ENCODE measurements around the gene SPRYD3.
A peak's percentile ranks its signal among the peaks of the same experiment; 100 is the strongest.

Gene SPRYD3

DNA sequence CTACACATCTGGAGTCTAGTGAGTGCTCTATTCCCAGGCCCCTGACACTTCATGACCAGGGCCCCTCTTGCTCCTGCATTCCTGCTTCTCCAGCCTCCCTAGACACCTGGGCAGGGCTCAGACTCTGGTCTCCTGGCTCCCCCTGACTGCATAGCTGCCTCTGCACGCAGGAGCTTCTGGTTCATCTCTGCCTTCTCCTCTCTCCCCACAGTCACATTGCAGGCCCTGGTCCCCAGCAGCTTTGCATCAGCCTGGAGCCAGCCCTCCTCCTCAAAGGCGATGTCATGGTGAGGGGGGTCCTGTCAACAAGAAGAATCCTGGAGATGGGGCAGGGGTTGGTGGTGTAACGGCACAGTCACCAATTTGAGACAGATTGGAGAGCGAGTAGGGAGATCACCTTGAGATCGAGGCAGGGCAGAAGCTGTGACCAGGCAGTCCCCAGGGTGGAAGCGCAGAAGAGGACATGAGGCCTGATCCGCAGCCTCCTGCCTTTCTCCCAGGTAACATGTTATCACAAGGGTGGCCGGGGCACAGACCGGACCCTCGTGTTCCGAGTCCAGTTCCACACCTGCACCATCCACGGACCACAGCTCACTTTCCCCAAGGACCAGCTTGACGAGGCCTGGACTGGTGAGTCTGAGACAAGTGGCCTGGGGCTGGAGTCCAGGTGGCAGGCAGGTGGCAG is 21.2 kb downstream of the SPRYD3 start:
- H3K23ac ChIP-seq (ENCODE audit: low read length in 2 of 2): no peak overlapping the region
- H2BK15ac ChIP-seq (ENCODE audit: low read depth, poor library complexity, severe bottlenecking): no peak overlapping the region
- peaks cover 65 to 84% of the 10 kb centered on the region in 2 experiments for H3K36me3 ChIP-seq (ENCODE audit: control insufficient read depth in 1 of 2, insufficient read depth in 2 of 2, low read depth in 1 of 2, low read length in 2 of 2)
- no peak overlapping the region for H2BK12ac ChIP-seq (ENCODE audit: low read length in 2 of 2)
- no peak overlapping the region for H2AFZ ChIP-seq (ENCODE audit: low read depth, low read length)
- peak overlapping the region; percentile 31 for H4K8ac ChIP-seq (ENCODE audit: low read length)
- no peaks in the 10 kb centered on the region for H3K27me3 ChIP-seq (ENCODE audit: control insufficient read depth in 1 of 2, insufficient read depth in 1 of 2, low read length in 2 of 2)
- no peak overlapping the region for H2AK5ac ChIP-seq (ENCODE audit: low read length, severe bottlenecking)
- H3K4me2 ChIP-seq (ENCODE audit: low read length, poor library complexity, severe bottlenecking): no peak overlapping the region
- H3K14ac ChIP-seq (ENCODE audit: low read length in 2 of 2): no peak overlapping the region
- no peaks in the 10 kb centered on the region for H3K9me3 ChIP-seq (ENCODE audit: control insufficient read depth, low read length)
- DNase-seq: no peak
- H3K4ac ChIP-seq (ENCODE audit: low read depth in 1 of 2, low read length in 2 of 2): no peak overlapping the region
- H3K4me3 ChIP-seq (ENCODE audit: insufficient read depth in 1 of 2, low read depth in 1 of 2, low read length in 2 of 2): no peak overlapping the region
- peaks cover 5% of the 10 kb centered on the region for H3K79me1 ChIP-seq (replicated peaks; ENCODE audit: low read length, poor library complexity, severe bottlenecking)
- no peak overlapping the region for H3K18ac ChIP-seq (ENCODE audit: low read depth in 1 of 2, low read length in 2 of 2)
- H2BK120ac ChIP-seq (ENCODE audit: low read depth, low read length): no peak overlapping the region
- peaks cover 34% of the 10 kb centered on the region for H3K4me1 ChIP-seq (ENCODE audit: control insufficient read depth, insufficient read depth, low read depth, low read length)
- WGBS: 96% methylated on average over 8 of the region's 13 CpGs
- H3K9ac ChIP-seq (ENCODE audit: low read length): no peak overlapping the region
- no peak overlapping the region for H4K91ac ChIP-seq (ENCODE audit: low read length)
- no peak overlapping the region for H3K27ac ChIP-seq (ENCODE audit: low read length, poor library complexity, severe bottlenecking)
- no peak overlapping the region for H2BK5ac ChIP-seq (ENCODE audit: low read depth, low read length, poor library complexity, severe bottlenecking)

DNA sequence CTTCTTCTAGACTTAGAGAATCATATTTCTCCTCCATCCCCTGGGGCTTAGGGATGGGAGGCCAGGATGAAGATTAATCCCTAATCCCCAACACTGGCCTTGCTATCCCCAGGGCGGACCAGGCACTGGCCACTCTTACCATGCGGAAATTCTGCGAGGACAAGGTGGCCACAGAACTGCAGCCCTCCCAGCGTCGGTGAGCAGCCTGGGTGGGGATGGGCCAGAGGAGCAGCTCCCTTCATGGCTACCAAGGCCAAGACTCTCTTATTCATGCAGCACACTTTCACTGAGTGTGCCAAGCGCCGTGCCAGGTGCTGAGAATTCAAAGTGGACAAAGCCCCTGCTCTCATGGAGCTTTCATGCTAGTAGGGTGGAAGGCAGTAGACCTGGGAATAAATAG is 22.3 kb downstream of the SPRYD3 start:
- H2AFZ ChIP-seq (ENCODE audit: low read depth, low read length): no peak overlapping the region
- H3K9ac ChIP-seq (ENCODE audit: low read length): no peak overlapping the region
- no peak overlapping the region for H3K23ac ChIP-seq (ENCODE audit: low read length in 2 of 2)
- H4K8ac ChIP-seq (ENCODE audit: low read length): no peak overlapping the region
- H3K4me2 ChIP-seq (ENCODE audit: low read length, poor library complexity, severe bottlenecking): no peak overlapping the region
- no peak overlapping the region for H4K91ac ChIP-seq (ENCODE audit: low read length)
- no peak overlapping the region for H3K14ac ChIP-seq (ENCODE audit: low read length in 2 of 2)
- H3K4me1 ChIP-seq (ENCODE audit: control insufficient read depth, insufficient read depth, low read depth, low read length): peaks cover 44% of the 10 kb centered on the region
- H3K27ac ChIP-seq (ENCODE audit: low read length, poor library complexity, severe bottlenecking): no peak overlapping the region
- H2BK12ac ChIP-seq (ENCODE audit: low read length in 2 of 2): peak overlapping the region in 1 of 2 experiments; percentile 30
- H3K18ac ChIP-seq (ENCODE audit: low read depth in 1 of 2, low read length in 2 of 2): peak overlapping the region in 1 of 2 experiments; percentile 54
- H3K4ac ChIP-seq (ENCODE audit: low read depth in 1 of 2, low read length in 2 of 2): no peak overlapping the region
- H3K36me3 ChIP-seq (ENCODE audit: control insufficient read depth in 1 of 2, insufficient read depth in 2 of 2, low read depth in 1 of 2, low read length in 2 of 2): peaks cover 60 to 79% of the 10 kb centered on the region in 2 experiments
- peaks cover 8% of the 10 kb centered on the region for H3K79me1 ChIP-seq (replicated peaks; ENCODE audit: low read length, poor library complexity, severe bottlenecking)
- DNase-seq: no peak
- H3K4me3 ChIP-seq (ENCODE audit: insufficient read depth in 1 of 2, low read depth in 1 of 2, low read length in 2 of 2): no peak overlapping the region
- 98% methylated on average over 7 of the region's 7 CpGs for WGBS
- no peak overlapping the region for H2BK5ac ChIP-seq (ENCODE audit: low read depth, low read length, poor library complexity, severe bottlenecking)
- no peaks in the 10 kb centered on the region for H3K9me3 ChIP-seq (ENCODE audit: control insufficient read depth, low read length)
- no peak overlapping the region for H2AK5ac ChIP-seq (ENCODE audit: low read length, severe bottlenecking)
- H2BK15ac ChIP-seq (ENCODE audit: low read depth, poor library complexity, severe bottlenecking): no peak overlapping the region
- H2BK120ac ChIP-seq (ENCODE audit: low read depth, low read length): no peak overlapping the region
- H3K27me3 ChIP-seq (ENCODE audit: control insufficient read depth in 1 of 2, insufficient read depth in 1 of 2, low read length in 2 of 2): no peaks in the 10 kb centered on the region

DNA sequence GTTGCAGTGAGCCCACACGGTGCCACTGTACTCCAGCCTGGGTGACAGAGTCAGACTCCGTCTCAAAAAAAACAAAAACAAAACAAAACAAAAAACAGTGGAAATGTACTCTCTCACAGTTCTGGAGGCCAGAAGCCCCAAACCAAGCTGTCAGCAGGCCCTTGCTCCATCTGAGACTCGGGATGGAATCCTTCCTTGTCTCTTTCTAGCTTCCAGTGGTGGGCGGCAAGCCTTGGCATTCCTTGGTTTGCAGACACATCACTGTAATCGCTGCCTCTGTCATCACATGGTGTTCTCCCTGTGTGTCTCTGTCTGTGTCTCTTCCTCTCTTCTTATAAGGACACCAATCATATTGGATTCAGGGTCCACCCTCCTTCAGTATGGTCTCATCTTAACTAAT is 22.9 kb downstream of the SPRYD3 start:
- Histone ChIP-seq H2BK15ac (ENCODE audit: low read depth, poor library complexity, severe bottlenecking) (no peak overlapping the region), H2BK120ac (ENCODE audit: low read depth, low read length) (no peak overlapping the region), H3K36me3 (ENCODE audit: control insufficient read depth in 1 of 2, insufficient read depth in 2 of 2, low read depth in 1 of 2, low read length in 2 of 2) (peaks cover 57 to 78% of the 10 kb centered on the region in 2 experiments), H3K4me1 (ENCODE audit: control insufficient read depth, insufficient read depth, low read depth, low read length) (peaks cover 44% of the 10 kb centered on the region), H2AK5ac (ENCODE audit: low read length, severe bottlenecking) (no peak overlapping the region), H2BK12ac (ENCODE audit: low read length in 2 of 2) (no peak overlapping the region), H3K4me3 (ENCODE audit: insufficient read depth in 1 of 2, low read depth in 1 of 2, low read length in 2 of 2) (no peak overlapping the region), H3K9ac (ENCODE audit: low read length) (no peak overlapping the region), H3K79me1 (replicated peaks; ENCODE audit: low read length, poor library complexity, severe bottlenecking) (peaks cover 10% of the 10 kb centered on the region), H4K91ac (ENCODE audit: low read length) (no peak overlapping the region), H2BK5ac (ENCODE audit: low read depth, low read length, poor library complexity, severe bottlenecking) (no peak overlapping the region), H2AFZ (ENCODE audit: low read depth, low read length) (no peak overlapping the region), H3K14ac (ENCODE audit: low read length in 2 of 2) (no peak overlapping the region), H3K9me3 (ENCODE audit: control insufficient read depth, low read length) (no peaks in the 10 kb centered on the region), H3K23ac (ENCODE audit: low read length in 2 of 2) (no peak overlapping the region), H3K27ac (ENCODE audit: low read length, poor library complexity, severe bottlenecking) (no peak overlapping the region), H3K4me2 (ENCODE audit: low read length, poor library complexity, severe bottlenecking) (no peak overlapping the region), H3K18ac (ENCODE audit: low read depth in 1 of 2, low read length in 2 of 2) (no peak overlapping the region), H3K27me3 (ENCODE audit: control insufficient read depth in 1 of 2, insufficient read depth in 1 of 2, low read length in 2 of 2) (no peaks in the 10 kb centered on the region), H3K4ac (ENCODE audit: low read depth in 1 of 2, low read length in 2 of 2) (no peak overlapping the region), H4K8ac (ENCODE audit: low read length) (no peak overlapping the region)
- WGBS: 92% methylated on average over 5 of the region's 5 CpGs
- no peak for DNase-seq

DNA sequence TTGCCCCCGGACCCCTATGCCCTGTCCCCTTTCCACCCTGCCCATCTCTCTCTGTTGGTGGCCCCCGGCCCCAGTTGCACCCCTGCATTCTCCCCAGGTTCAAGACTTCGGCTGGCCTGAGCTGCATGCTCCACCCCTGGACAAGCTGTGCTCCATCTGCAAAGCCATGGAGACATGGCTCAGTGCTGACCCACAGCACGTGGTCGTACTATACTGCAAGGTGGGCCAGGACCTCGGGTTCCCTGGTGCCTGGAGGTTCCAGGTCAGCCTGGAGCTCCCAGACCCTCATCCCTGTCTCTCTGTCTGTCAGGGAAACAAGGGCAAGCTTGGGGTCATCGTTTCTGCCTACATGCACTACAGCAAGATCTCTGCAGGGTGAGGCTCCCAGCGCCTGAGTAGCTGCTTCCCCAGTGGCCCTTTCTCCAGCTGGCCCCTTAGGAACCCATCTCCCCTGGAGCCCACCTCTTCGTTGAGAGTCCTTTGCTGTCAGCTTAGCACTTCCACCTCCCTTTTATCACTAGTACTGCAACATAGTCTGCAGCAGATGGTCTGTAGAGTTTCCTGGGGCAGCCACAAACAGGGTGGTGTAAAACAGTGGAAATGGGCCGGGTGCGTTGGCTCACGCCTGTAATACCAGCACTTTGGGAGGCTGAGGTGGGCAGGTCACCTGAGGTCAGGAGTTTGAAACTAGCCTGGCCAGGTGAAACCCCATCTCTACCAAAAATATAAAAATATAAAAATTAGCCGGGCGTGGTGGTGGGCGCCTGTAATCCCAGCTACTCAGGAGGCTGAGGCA is 23.5 kb downstream of the SPRYD3 start:
- H3K4me3 ChIP-seq (ENCODE audit: insufficient read depth in 1 of 2, low read depth in 1 of 2, low read length in 2 of 2): no peak overlapping the region
- peak overlapping the region in 1 of 2 experiments; percentile 0 for H3K14ac ChIP-seq (ENCODE audit: low read length in 2 of 2)
- no peak overlapping the region for H2AK5ac ChIP-seq (ENCODE audit: low read length, severe bottlenecking)
- H3K36me3 ChIP-seq (ENCODE audit: control insufficient read depth in 1 of 2, insufficient read depth in 2 of 2, low read depth in 1 of 2, low read length in 2 of 2): peaks cover 51 to 72% of the 10 kb centered on the region in 2 experiments
- H3K4me2 ChIP-seq (ENCODE audit: low read length, poor library complexity, severe bottlenecking): no peak overlapping the region
- H4K8ac ChIP-seq (ENCODE audit: low read length): no peak overlapping the region
- no peak overlapping the region for H4K91ac ChIP-seq (ENCODE audit: low read length)
- WGBS: 97% methylated on average over 14 of the region's 15 CpGs
- H3K27me3 ChIP-seq (ENCODE audit: control insufficient read depth in 1 of 2, insufficient read depth in 1 of 2, low read length in 2 of 2): no peaks in the 10 kb centered on the region
- H2BK5ac ChIP-seq (ENCODE audit: low read depth, low read length, poor library complexity, severe bottlenecking): no peak overlapping the region
- peak overlapping the region in 1 of 2 experiments; percentile 34 for H3K18ac ChIP-seq (ENCODE audit: low read depth in 1 of 2, low read length in 2 of 2)
- H3K4ac ChIP-seq (ENCODE audit: low read depth in 1 of 2, low read length in 2 of 2): no peak overlapping the region
- peaks cover 10% of the 10 kb centered on the region for H3K79me1 ChIP-seq (replicated peaks; ENCODE audit: low read length, poor library complexity, severe bottlenecking)
- no peak overlapping the region for H2BK15ac ChIP-seq (ENCODE audit: low read depth, poor library complexity, severe bottlenecking)
- H3K23ac ChIP-seq (ENCODE audit: low read length in 2 of 2): no peak overlapping the region
- DNase-seq: no peak
- no peak overlapping the region for H2BK12ac ChIP-seq (ENCODE audit: low read length in 2 of 2)
- peak overlapping the region; percentile 68 for H3K9ac ChIP-seq (ENCODE audit: low read length)
- H2AFZ ChIP-seq (ENCODE audit: low read depth, low read length): no peak overlapping the region
- H3K27ac ChIP-seq (ENCODE audit: low read length, poor library complexity, severe bottlenecking): no peak overlapping the region
- peaks cover 48% of the 10 kb centered on the region for H3K4me1 ChIP-seq (ENCODE audit: control insufficient read depth, insufficient read depth, low read depth, low read length)
- no peak overlapping the region for H2BK120ac ChIP-seq (ENCODE audit: low read depth, low read length)
- no peaks in the 10 kb centered on the region for H3K9me3 ChIP-seq (ENCODE audit: control insufficient read depth, low read length)

All from mesenchymal stem cell (in vitro differentiated cells and primary cell).